ENCODE measurements around the gene CCT6A.
"Not testable (repeated sequence)": the region's sequence is repeated elsewhere in the genome, so short reads cannot be mapped to it uniquely, and the experiment has no call there.

CCT6A gene

DNA sequence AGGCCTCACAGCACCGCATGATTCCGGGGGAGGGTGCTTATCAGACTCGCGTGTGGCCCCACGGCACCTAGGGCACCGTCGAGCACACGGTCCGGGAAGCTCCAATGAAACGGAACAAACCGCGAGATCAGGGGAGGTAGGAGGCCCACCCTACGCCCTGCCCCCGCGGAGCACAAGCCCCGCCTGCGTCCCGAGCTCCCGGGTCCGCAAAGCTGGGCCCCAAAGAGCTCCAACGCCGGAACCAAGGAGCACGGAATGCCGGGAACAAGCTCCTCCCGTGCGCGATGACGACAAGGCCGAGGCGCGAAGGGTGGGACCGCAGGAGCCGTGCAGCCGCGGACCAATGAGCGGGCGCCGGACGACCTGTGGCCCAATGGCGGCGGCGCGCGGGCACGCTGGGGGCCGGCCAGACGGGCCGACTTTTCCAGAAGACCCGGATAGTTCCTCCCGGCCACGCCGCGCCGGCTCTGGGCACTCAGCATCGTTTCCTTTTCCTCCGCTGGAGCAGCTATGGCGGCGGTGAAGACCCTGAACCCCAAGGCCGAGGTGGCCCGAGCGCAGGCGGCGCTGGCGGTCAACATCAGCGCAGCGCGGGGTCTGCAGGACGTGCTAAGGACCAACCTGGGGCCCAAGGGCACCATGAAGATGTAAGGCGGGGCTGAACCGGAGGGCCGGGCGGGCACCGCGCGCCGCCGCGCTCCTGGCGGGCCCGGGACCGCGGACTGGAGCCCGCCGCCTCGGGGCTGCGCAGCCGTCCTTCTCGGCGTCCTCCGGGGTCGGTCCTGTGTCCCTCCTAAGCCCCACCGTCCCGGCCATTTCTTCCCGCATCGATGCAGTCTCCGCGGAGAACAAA lies at the start of gene CCT6A, which contains the start of gene PSPH:
TSS of gene CCT6A (plus strand) at position 427 of the 853 bp plus-strand sequence. CDS start at position 511, 84 bp downstream.
TSS of gene PSPH (minus strand) at position 106 of the 853 bp plus-strand sequence. CDS start 30,232 bp downstream, outside the sequence.
- in situ Hi-C loops (cut with HindIII; ENCODE audit: low sequenced_read_pairs), result no loop called here

DNA sequence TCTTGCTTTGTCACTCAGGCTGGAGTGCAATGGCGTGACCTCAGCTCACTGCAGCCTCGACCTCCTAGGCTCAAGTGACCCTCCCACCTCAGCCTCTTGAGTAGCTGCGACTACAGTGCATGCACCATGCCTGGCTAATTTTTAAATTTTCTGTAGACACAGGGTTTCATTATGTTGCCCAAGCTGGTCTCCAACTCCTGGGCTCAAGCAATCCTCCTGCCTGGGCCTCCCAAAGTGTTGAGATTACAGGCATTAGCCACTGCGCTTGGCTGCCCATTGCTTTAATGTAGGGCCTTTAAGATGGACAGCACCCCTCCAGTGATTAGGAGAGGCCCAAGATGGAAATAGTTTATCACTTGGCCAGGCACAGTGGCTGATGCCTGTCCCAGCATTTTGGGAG lies 47.8 kb upstream of the CCT6A start:
- in situ Hi-C loops (cut with HindIII; ENCODE audit: low sequenced_read_pairs), result no loop called here

DNA sequence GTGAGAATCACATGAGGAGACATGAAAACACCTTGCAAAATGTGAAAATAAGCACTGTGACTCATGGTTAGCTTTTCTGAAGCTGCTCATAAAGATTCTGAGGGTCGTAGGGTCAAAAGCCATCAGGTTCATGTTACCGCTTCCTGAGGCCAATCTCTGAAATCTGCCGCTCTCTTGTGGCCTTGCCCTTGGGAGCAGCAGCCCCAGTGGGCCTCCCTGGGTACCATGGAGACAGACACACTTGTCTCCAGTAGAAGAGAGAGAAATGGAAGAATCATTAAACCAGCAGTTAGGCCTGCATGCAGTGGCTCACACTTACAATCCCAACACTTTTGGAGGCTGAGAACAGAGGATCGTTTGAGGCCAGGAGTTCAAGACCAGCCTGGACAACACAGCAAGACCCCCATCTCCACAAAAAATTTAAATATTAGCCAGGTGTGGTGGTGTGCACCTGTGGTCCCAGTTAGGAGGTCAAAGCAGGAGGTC lies 44.4 kb upstream of the CCT6A start:
- in situ Hi-C loops (cut with HindIII; ENCODE audit: low sequenced_read_pairs), result no loop called here

DNA sequence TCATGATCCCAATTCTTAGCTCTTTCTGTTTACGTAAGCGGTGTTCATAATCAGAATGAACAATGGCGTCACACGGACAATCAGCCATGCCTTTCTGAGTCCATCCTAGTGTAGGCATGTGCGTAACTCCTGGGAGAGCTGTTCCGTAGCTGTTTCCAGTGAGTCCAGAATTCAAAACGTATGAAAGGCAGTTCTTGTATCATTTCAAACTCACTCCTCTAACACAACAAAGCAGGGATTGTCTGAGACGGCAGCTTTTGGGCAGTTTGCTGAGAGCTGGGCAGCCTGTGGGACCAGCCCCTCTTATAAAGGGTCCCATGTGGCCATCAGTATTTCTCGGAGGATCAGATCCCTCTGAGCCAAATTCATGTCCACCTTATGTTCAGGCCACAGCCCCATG lies 43.7 kb upstream of the CCT6A start:
- in situ Hi-C loops (cut with HindIII; ENCODE audit: low sequenced_read_pairs), result no loop called here

DNA sequence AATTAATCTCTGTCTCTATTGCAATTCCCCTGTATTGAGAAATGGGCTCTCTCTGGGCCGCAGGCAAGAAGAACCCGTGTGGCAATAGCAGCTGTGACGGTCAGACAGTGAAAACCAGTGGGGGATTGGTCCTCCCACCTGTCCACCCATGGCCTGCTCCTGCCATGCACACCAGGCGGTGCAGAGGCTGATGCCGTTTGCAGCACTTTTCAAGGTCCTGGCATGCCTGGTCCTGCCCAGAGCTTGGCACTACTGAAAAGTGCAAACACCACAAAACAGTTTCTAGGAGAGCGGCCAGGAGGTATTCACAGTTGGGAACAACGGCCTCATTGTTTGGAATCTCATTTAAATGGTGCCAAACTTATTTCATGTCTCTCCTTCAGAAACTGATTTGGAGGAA lies 41.9 kb upstream of the CCT6A start:
- in situ Hi-C loops (cut with HindIII; ENCODE audit: low sequenced_read_pairs), result no loop called here

GRCh38 chr7:56017015-56017414 lies 34.5 kb upstream of the CCT6A start:
- in situ Hi-C loops (cut with HindIII; ENCODE audit: low sequenced_read_pairs), result not testable (repeated sequence)

DNA sequence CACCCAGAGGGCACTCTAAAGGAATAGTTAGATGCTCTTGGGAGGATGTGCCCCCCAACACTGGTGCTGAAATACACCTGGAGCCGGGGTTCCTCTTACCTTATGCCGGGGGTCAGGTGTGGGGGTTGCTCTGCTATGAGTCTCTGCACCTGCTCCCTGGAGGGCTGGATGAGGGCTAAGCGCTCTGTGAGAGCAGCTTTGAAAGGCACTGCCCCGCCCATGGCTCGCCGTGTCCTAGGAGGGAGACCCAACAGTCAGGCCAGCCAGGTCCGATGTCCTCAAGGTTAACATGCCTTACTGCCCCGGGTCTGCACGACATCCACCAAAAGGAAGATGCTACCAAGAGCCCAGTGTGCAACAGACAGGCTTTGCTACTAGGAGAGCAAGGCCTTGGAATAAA lies 32.1 kb upstream of the CCT6A start:
- in situ Hi-C loops (cut with HindIII; ENCODE audit: low sequenced_read_pairs), result no loop called here

GRCh38 chr7:56023500-56023899 lies 28.1 kb upstream of the CCT6A start:
- in situ Hi-C loops (cut with HindIII; ENCODE audit: low sequenced_read_pairs), result no loop called here

DNA sequence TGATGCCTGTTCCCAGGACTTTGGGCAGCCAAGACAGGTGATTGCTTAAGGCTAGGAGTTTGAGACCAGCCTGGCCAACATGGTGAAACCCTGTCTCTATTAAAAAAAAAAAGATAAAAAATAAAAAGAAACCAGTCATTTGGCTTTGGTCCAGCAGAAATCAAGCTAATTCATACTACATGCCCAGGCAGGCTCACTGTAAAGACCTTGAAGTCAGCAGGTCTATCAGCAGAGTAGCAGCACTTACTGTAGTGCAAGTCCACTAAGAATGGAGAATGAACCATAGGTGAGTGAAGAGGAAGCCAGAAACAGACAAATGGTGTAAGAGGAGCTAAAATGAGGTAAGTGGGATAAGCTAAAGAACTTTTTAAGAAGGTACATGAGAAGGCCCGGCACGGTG lies 25.0 kb upstream of the CCT6A start:
- in situ Hi-C loops (cut with HindIII; ENCODE audit: low sequenced_read_pairs), result no loop called here

DNA sequence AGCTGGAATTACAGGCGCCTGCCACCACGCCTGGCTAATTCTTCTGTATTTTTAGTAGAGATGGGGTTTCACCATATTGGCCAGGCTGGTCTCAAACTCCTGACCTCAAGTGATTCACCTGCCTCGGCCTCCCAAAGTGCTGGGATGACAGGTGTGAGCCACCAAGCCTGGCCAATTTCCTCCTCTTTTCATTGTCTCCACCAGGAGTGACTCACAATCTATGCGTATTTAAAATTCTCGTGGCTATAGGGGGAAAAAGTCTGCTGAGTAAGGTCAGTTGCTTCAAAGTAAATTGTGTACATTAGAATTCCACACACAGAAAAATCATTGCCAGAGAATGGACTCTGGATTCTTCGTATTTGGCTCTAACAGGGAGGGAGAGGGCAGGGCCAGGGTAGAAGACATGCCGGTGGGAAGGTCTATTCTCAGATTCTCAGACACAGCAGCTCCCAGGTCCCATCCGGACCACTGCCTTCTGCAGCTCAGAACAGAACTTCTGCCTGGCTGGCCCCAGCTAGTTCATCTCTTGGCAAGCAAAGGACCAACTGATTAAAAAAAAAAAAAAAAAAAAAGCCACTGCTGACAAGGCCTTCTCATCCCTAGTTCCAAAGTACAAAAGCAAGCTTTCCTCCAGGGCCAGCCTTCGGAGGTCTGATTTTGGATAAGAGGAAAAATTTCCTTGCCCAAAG lies 22.5 kb upstream of the CCT6A start:
- in situ Hi-C loops (cut with HindIII; ENCODE audit: low sequenced_read_pairs), result no loop called here

- in situ Hi-C loops (cut with HindIII; ENCODE audit: low sequenced_read_pairs), result no loop called here
Observed at GRCh38 chr7:56030340-56030739, 21.2 kb upstream of the CCT6A start.

- in situ Hi-C loops (cut with HindIII; ENCODE audit: low sequenced_read_pairs), result not testable (repeated sequence)
Observed at GRCh38 chr7:56031556-56031955, 20.0 kb upstream of the CCT6A start.

GRCh38 chr7:56032578-56032977 lies 19.0 kb upstream of the CCT6A start:
- in situ Hi-C loops (cut with HindIII; ENCODE audit: low sequenced_read_pairs), result not testable (repeated sequence)

- in situ Hi-C loops (cut with HindIII; ENCODE audit: low sequenced_read_pairs), result no loop called here
Observed at GRCh38 chr7:56033671-56034432, 17.7 kb upstream of the CCT6A start.

DNA sequence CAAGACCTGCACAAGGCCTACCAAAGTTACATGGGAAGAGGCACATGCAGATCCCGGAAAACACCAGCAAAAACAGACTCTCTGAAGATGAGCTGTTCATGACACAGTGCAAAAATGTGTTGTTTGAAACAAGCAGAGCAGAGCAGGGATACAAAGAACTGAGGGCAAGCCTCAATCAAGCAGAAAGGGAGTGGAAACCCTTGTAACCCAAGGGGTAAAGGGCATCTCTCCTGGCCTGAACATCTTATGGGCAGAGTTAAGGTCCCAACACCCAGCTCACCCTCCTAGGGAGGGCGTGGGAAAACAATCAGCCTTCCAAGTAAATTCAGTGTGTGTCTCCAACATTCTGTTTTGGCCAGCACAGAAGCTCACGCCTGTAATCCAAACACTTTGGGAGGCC lies 10.8 kb upstream of the CCT6A start:
- in situ Hi-C loops (cut with HindIII; ENCODE audit: low sequenced_read_pairs), result no loop called here

- in situ Hi-C loops (cut with HindIII; ENCODE audit: low sequenced_read_pairs), result not testable (repeated sequence)
Observed at GRCh38 chr7:56045758-56046157, 5.8 kb upstream of the CCT6A start.

DNA sequence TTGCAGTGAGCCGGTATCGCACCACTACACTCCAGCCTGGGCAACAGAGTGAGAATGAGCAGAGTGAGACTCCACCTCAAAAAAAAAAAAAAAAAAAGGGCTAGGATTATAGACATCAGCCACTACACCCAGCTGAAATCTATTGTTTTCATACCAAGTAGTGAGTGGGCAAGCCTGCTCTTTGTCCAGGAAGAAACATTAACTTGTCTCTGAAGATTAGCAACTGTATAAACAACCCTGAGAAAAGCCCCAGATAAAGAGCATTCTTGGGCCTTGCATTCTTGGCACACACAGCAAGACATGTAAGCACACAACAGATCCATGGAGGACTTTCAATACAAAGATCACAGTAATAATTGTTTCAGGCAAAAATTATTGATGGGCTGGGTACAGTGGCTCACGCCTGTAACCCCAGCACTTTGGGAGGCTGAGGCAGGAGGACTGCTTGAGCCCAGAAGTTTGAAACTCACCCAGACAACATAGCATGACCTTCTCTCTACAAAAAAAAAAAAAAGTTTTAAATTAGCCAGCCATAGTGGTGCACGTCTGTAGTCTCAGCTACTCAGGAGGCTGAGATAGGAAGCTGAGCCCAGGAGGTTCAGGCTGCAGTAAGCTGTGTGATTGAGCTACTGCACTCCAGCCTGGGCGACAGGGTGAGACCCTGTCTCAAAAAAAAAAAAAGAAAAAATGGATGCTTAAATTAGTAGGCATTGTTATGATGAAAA lies 4.7 kb upstream of the CCT6A start:
- in situ Hi-C loops (cut with HindIII; ENCODE audit: low sequenced_read_pairs), result no loop called here

- in situ Hi-C loops (cut with HindIII; ENCODE audit: low sequenced_read_pairs), result not testable (repeated sequence)
Observed at GRCh38 chr7:56047446-56048116, 4.0 kb upstream of the CCT6A start.

DNA sequence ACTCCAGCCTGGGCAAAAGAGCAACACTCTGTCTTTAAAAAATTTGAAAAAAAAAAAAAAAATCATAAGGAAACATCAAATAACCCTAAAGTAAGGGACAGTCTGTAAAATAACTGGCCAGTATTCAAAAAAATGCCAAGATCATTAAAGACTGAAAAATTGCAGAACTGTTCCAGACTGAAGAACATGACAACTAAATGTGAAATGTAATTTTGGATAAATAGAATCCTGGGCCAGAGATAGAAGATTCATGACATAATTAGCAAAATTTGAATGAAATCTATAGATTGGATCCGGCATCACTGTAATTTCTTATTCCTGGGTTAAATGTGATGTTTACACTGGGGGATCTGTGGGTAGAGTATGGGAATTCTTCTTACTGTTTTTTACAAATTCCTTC lies 3.3 kb upstream of the CCT6A start:
- in situ Hi-C loops (cut with HindIII; ENCODE audit: low sequenced_read_pairs), result no loop called here

DNA sequence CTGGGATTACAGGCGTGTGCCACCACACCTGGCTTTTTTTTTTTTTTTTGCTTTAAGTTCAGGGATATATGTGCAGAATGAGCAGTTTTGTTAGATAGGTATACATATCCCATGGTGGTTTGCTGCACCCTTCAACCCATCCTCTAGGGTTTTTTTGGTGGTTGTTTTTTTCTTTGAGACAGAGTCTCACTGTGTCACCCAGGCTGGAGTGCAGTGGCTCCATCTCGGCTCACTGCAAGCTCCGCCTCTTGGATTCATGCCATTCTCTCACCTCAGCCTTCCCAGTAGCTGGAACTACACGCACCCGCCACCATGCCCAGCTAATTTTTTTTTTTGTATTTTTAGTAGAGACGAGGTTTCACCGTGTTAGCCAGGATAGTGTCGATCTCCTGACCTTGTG lies 2.8 kb upstream of the CCT6A start:
- in situ Hi-C loops (cut with HindIII; ENCODE audit: low sequenced_read_pairs), result not testable (repeated sequence)

Data from endothelial cell of hepatic sinusoid (primary cell).